Measurements from ENCODE around the gene DUSP1. TPM values are rescaled to one million over a fixed set of nuclear protein-coding genes. Genes with fewer than 3 reads are reported as not detected.

The DUSP1 gene
- total RNA-seq, 1 donor from 2014 or later, result 101 TPM

DNA sequence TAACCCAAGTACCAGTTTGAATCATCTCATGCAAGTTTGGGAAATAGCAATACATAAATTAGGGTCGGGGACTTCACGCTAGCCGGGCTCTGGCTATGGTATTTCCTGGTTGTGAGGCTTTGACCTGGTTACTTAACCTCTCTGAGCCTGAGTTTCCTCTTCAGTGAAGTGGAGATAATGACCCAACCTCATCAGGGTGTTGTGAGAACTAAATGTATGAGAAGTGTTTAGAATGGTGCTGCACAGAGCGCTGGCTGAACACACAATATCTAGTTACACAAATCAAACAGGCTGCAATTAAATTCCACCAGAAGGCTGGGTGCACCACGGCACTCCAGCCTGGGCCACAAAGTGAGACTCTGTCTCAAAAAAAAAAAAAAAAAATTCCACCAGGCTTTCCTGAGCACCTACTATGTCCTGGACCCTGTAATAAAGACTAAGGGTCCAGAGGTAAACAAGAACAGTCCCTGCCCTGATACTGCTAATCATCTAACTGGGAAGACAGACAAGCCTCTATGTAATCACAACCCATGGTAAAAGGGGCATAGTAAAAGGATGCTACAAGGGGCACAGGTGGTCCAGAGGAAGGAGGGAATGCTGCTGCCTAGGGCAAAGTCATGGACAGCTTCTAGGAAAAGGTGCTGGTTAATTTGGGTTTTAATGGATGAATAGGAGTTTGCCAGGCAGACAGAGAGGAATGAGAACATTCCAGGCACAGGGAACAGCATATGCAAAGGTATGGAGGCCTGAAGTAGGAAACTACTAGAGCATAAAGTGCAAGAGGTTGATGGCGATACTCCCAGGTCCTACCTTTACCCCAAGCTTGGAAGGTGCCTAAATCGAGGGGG lies 27.7 kb downstream of the DUSP1 start:
- no peak for ATAC-seq

DNA sequence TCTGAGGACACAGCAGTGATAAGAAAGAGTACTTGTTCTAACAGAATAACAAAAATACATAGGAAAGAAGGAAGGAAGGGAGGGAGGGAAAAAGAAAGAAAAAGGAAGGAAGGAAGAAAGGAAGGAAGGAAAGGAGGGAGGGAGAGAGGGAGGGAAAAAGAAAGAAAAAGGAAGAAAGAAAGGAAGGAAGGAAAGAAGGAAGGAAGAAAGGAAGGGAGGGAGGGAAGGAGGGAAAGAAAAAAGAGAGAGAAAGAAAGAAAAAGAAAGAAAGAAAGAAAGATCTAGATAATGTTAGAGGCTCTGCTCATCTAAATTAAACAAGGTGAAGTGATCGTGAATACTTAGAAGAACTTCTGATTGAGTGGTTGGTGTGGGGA lies 29.8 kb downstream of the DUSP1 start:
- ATAC-seq, result no peak

GRCh38 chr5:172740428-172741205 lies 30.4 kb downstream of the DUSP1 start:
- ATAC-seq, result peak; percentile 78

- no peak for ATAC-seq
Measured at GRCh38 chr5:172739375-172739774, 31.6 kb downstream of the DUSP1 start.

GRCh38 chr5:172736508-172737135 lies 34.4 kb downstream of the DUSP1 start:
- no peak for ATAC-seq

GRCh38 chr5:172735141-172735831 lies 35.7 kb downstream of the DUSP1 start:
- ATAC-seq, result no peak

DNA sequence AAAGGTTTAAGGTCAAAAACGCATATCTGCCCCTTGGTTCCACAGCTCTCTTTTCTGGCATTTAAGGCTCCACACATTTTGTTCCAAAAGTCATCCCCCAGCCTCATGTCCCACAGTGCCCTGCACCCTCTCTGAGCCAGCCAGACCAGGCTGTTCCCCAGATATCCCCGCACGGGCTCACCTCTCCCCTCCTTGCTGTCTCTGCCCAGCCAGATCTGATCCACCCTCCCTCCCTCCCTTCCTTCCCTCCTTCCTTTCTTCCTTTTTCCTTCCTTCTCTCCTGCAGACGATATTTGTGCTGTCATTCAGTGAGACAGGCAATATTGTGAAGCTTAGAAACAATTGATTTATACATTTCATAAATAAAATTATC lies 37.0 kb downstream of the DUSP1 start:
- ATAC-seq, result no peak

- ATAC-seq, result peak; percentile 75
Measured at GRCh38 chr5:172733131-172733973, 37.6 kb downstream of the DUSP1 start.

DNA sequence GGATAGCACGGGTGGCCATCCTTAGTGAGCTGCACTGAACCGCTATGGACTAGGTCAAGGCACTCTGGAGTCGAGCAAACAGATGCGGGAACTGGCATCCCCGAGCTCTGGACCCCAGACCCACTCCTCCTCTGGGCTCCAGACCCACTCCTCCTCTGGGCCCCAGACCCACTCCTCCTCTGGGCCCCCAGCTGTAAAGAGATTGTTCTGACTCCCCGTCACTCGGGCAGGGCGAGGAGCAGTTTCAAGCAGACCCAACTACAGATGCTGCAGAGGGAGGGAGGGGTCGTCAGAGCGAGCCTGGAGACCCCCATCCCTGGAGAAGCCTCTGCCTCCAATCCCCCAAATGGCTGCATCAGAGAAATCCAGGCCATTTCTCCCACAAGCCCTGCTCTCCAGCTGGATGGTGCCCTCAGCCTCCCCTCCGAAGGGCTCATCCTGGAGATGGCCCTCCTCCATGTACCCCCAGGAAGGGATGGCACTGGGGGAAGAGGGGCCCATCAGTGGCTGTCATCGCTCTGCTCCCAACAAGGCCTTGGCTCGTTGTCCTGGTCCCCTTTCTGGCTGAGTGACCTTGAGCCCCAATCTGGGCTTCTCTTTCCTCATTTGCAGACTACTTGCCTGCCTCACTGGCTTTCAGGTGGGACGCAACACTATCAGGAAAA lies 38.7 kb downstream of the DUSP1 start:
- ATAC-seq, result no peak

DNA sequence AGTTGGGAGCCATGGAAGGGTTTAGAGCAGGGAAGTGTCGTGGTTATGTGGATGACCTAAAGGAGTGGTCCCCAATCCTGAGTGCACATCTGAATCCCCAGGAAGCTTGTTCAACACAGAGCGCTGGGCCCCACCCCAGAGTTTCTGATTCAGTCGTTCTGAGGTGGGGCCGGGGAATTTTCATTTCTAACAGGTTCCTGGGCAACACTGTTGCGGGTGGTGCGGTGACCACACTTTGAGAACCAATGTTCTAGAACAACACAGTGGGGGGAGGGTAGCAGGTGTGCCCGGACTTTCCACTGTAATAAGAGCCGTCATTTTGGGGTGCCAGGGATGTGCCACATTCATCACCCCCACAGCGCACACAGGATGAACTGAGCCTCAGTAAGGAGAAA lies 39.3 kb downstream of the DUSP1 start:
- peak; percentile 58 for ATAC-seq

DNA sequence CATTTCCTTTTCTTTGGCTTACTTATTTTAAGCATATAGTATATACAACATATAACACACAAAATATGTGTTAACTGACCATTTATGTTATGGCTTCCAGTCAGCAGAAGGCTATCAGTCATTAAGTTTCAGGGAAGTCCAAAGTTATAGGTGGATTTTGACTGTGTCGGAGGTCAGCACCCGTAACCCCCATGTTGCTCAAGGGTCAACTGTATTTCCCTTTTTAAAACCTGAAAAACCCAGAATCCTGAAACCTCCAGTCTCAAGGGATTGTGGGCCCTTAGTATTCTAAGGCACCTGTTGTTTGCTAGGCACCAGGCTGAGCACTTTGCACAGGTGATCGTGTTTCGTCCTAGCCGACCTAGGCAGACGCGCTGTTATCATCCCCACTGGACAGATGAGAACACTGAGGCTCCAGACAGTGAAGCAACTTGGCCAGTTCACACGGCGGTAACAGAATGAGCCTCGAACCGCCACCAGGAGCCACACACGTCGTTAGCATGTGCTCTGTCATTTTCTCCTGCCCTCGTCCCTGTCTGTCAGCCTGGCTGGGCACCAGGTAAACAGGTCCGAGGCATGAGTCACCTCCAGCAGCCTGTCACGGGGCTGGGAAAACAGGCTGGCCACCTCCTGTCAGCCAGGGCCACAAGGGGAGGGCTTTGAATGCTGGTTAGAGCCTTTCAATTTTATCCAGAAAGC lies 39.9 kb downstream of the DUSP1 start:
- peak; percentile 87 for ATAC-seq

- ATAC-seq, result no peak
Measured at GRCh38 chr5:172730222-172730621, 40.8 kb downstream of the DUSP1 start.

- peak; percentile 45 for ATAC-seq
Measured at GRCh38 chr5:172729588-172729987, 41.4 kb downstream of the DUSP1 start.

DNA sequence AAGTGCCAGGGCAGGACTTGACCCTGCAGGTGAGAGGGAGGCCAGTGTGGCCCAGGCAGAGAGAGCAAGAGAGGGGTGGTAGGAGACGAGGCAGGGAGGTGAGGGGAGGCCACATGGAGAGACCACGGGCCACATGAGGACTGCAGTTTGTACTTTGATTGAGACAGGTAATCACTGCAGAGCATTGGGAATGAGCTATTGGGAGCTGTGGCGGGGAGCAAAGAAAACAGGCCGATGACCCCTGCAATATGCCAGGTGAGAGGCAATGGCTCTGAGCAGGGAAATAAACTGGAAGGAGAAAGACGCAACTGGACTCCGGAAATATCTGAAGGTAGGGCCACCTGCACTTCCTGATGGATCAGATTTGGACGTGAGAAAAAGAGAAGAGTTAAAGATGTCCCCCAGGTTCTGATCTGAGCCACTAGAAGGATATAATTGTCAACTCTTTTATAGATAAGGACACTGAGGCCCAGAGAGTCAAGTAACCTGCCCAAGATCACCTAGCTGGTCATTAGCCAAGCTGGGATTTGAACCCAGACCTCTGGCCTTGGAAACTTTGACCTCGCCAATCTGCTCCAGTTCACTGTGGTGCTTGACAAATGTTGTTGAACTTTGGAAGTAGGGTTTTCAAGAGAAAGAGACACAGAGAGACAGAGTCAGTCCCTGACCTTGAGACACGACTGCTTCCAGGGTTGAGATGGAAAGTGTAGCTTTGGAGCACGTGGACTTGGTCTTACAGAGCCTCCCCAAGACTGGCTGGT lies 42.3 kb downstream of the DUSP1 start:
- no peak for ATAC-seq

- ATAC-seq, result no peak
Measured at GRCh38 chr5:172727551-172727950, 43.4 kb downstream of the DUSP1 start.

- no peak for ATAC-seq
Measured at GRCh38 chr5:172726966-172727365, 44.0 kb downstream of the DUSP1 start.

DNA sequence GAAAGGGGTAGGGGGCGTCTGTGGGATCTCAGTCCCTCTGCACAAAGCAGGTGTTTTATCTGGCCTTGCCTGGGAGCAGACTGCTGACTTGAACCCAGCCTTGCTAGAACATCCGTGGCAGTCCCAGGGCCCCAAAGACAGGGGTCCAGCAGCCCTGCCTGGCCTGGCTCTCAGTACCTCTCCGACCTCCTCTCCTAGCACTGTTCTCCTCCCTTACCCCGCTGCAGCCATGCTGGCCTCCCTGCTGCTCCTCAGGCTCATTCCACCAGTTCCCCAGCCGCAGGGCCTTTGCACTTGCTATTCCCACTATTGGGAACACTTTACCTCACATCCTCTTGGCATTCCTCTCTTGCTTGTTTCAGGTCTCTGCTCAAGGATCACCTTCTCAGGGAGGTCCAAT lies 45.2 kb downstream of the DUSP1 start:
- no peak for ATAC-seq

DNA sequence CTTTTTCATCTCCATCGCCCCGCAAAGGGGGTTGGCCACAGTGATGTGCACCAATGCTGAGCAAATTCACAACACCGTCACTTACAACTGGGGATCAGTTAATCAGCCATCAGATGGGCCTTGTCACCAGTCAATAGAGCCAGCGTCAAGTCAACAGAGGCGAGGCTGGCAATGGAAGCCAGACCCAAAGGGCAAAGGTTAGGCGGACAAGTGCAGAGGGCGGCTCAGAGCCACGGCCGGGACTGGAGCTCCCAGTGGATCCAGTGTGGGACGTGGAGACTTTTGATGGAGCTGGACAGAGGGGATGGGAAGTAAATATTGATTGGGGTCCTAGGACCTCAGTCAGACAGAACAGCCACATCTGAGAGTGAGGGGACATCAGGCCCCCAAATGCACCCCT lies 45.7 kb downstream of the DUSP1 start:
- ATAC-seq, result no peak

GRCh38 chr5:172724242-172725183 lies 46.5 kb downstream of the DUSP1 start:
- no peak for ATAC-seq
